ENCODE data around the gene ARHGAP26.
"Not testable (repeated sequence)": the region's sequence is repeated elsewhere in the genome, so short reads cannot be mapped to it uniquely, and the experiment has no call there.

The ARHGAP26 gene

DNA sequence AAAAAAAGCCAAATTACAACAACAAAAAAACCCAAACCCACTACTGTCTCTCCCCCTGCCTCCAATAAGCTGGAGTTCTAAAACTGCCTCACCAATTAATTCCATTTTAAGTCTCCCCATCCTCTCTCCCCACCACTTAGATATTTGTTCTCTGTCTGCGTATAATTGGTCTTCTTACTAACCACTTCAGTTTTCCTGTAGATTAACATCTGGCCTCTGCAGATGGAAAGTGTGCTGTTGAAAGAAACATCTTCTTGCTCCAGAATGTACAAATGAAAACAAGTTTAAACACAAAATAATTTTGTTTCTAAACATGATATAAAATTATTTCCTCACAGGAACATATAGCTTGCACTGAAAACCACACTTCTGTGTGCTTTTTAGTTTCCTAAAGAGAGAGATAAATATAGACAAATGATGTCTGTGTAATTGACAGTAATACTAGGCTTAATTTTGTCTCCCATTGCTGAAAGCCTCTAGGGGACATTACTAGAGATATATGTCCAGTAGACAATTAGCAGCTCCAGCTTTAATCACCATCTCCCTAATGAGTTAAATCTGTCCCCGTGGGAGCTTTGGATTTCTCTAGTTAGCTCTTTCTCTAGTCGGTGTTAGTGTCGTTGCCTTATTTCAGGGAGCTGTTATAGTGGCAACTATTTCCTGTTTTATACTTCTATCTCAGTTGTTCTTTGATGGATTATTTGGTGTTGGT is 164.0 kb downstream of the ARHGAP26 start:
- DNase-seq (ENCODE audit: low spot score): no peak

DNA sequence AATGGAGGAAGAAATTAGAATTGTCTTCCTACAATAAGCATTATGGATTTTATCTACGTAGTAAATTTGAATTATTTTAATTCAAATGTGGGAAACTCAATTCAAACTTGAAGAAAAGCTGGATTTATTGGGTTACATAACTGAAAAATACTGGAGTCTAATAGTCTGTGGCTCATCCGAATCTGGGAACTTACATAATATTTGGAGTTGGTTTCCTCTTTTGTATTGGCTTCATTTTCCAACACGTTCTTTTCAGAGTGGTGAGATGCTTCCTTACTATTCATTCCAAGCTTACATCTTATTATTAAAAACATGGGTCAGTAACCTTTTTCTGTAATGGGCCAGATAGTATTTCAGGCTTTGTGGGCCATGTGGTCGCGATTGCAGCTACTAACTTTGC is 164.8 kb downstream of the ARHGAP26 start:
- no peak for DNase-seq (ENCODE audit: low spot score)

DNA sequence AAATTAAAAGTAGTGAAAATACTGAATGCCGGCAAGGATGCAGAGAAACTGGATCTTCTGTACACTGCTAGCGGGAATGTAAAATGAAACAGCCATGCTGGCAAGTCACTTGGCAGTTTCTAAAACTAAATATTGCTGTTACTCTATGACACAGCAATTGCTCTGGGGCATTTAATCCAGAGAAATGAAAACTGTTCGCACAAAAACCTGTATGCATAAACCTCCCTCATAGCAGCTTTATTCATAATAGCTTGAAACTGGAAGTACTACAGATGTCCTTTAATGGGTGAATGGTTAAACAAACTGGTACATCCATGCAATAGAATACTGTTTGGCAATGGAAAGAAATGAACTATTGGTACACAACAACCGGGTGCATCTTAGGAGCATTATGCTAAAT is 167.2 kb downstream of the ARHGAP26 start:
- DNase-seq (ENCODE audit: low spot score): no peak

DNA sequence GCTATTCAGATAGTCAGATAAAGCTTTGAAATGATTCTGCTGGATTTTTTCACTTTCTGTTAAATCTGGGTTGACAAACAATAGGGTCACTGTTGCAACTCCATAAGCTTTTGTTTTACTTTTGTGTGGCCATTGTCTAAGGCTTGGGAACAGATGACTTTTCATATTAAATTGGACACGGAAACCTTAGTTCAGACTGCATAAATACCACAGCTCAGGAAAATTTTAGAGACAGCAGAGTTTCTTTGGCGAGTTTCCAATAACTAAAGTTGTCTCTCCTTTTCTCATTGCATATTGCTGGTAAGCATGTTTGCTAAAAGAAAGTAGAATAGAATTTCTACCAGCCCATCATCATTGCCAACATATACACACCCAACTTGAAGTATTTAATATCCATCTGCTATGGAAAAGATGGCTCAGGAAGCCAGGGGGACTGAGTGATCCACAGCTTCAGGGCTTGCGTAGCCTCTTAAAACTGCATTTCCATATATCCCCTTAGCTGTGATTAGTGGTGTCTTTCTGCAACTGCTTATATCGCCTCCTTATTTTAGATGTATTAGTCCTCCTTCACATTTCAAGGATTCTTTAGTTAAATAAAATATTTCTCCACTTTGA is 168.2 kb downstream of the ARHGAP26 start:
- DNase-seq (ENCODE audit: low spot score): no peak

DNA sequence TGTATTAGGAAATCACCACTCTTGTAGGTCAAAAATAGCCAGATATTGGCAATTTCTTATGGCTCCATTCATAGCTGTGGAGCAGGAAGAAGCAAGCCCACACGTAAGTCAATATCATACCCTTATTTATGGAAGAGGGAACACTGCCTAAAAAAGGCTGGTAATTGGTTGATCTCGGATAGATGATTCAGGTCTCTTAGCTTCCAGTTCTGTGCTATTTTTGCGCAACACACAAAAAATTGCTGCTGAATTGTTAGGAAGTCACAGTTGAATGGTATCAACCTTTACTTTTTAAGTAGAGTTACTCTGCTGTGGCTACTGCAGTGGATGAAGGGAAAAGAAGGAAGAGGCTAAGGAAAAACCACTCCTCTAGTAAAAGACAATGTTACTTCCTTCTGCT is 168.8 kb downstream of the ARHGAP26 start:
- no peak for DNase-seq (ENCODE audit: low spot score)

DNA sequence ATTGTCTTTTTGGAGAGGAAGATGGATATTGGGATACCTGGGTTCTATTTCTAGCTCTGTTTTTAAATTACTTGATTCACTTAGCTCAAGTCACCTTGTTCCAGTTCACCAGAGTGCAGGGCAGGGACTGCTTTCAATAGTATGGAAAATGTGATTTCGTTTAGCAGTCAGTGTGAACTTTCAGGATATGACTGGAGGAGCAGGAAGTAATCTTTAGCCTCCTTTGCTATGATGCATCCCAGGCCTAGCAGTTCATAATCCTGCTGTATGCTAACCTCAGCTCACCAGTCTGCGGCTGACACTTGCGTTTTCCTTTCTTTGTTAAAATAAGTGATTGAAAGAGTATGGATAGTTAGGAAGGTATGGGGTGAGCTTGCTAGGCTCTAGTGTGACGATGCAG is 169.7 kb downstream of the ARHGAP26 start:
- no peak for DNase-seq (ENCODE audit: low spot score)

DNA sequence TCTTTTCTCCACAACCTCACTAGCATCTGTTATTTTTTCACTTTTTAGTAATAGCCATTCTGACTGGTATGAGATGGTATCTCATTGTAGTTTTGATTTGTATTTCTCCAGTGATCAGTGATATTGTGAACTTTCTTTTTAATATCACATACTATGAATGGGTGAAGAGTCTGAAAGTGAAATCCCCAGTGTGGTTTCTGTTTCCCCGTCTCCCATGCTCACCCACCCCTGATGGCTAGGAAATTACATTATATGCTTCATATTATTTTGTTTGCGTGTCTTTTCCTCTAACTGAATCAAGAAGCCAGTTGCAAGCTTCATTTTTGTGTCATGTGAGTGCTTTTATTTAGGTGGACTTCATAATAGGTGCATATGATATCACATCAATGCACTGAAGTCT is 171.1 kb downstream of the ARHGAP26 start:
- no peak for DNase-seq (ENCODE audit: low spot score)

DNA sequence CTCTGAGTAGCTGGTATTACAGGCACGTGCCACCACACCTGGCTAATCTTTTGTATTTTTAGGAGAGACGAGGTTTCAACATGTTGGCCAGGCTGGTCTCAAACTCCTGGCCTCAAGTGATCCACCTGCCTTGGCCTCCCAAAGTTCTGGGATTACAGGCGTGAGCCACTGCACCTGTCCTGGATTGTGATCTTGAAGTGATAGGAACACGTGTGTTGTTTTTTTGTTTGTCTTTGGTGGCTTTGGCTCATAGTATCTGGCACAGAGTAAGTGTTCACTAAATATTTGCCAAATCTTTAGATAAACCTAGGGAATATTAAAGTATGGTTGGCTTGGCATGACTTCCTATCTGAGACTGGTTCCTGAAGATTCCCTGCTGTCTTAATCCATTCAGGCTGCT is 172.7 kb downstream of the ARHGAP26 start:
- no peak for DNase-seq (ENCODE audit: low spot score)

DNA sequence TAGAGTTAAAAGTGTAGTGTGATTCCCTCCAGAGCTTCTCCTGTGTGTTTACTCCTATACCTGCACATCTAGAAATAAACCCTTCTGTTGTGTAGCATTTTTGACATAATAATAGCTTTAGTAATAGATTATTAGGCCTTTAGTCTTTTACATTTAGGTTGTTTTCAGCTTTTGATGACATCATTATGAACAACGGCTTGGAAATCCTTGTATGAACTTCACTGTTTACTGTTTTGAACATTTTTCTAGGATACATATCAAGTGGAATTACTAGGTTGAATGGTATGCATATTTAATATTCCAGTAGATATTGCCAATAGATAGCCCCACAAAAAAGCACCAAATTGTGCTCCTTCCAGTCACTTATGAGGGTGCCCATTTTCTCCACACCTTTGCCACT is 174.0 kb downstream of the ARHGAP26 start:
- DNase-seq (ENCODE audit: low spot score): no peak

DNA sequence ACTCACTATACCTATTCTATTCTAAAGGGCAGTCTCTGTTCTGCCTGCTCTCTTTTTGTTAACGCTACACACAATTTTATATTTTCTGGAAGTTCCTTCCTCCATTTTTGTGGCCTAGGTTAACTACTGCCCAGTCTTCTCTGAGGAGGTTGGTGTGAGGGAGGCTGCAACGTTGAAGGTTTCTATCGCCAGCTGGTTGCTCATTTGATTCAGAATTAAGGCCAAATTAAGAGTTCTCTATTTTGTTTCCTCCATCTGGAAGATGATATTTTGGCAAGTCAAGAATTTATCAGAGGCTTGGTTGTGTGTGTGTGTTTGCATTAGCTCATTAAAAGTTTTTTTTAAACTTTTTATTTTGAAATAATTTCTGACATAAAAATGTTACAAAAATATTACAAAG is 175.1 kb downstream of the ARHGAP26 start:
- no peak for DNase-seq (ENCODE audit: low spot score)

DNA sequence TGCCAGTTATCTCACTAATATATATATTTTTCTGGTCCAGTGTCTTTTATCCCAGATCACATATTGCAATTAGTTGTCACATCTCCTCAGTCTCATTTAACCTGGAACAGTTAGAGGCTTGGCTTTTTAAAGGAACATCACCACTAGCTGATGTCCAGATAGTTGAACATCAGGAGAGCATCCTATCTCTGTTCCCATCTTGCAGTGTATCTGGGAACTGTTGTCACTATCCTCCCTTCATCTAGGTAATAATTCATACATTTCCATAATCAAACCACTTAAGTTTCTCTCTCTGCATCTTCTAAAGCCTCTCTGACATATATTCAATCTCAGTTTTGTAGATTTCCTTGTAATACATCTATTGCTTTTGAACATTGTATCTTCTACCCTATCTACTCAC is 175.7 kb downstream of the ARHGAP26 start:
- no peak for DNase-seq (ENCODE audit: low spot score)

DNA sequence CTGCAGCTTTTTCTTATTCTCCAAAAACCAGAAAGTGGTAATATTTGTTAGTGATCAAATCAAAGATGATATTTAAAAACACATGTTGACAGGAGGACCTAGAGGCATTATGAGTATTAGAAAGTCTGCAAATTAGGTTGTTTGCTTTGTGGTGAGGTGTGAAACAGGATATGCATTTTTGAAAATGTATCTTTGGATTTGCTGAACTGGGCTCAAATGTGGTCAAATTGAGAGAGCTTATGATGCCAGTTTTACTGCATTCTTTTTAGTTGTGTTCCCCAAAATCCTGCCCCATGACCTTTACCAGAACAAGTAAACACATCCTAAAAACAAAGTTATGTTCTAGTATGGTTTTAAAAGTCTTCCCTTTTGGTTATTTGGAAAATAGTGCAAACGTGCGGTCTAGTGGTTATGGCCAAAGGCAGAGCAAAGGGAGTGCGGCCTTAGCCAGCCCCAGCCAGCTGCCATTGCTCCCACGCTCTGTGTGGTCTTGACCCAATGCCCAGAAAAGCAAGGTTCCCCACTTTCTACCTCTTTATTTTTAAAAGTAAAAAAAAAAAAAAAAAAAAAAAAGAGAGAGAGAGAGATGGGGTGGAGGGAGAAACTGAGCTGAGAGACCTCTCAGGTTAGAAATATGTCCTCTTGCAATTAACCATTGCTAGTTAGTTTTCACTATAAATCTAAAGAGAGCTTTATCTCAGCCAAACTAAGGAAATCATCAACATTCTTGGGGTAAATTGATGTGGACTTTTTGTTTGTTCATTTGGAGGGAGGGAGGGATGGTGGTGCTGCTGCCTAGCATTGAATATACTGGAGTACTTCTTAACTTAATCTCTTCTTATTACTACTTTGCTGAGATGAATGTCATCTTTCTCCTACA is 176.6 kb downstream of the ARHGAP26 start:
- DNase-seq (ENCODE audit: low spot score): no peak

DNA sequence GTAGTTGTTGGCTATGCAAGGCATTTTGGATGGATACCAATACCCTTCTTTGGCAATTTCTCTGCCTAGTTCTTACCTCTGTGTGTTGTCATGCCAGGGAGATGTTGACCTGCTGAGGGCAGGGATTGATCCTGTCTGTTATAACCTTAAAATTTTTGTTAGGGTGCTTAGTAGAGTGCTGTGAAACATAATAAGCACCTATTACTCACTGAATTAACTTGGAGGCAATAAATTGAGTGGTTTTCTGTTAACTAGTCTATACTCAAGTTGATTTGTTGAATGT is 177.2 kb downstream of the ARHGAP26 start:
- DNase-seq (ENCODE audit: low spot score): no peak

DNA sequence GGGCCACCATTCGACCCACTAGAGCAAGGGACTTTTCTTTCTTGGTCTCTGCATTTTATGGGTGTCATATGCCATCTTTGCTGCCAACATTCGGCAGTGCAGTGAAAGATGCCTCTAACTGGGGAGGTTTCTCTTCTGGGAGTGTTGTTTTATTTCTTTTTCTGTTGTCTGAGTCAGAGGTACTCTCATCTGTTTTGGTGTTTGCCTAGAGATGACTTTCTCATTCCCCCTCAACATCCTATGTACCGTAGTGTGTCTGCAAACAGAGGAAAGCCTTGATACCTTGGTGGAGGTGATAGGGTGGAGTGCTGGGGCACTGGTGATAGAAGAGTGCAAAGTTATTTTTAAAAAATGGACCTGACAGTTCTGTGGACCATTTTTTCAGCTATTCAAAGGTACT is 182.1 kb downstream of the ARHGAP26 start:
- DNase-seq (ENCODE audit: low spot score): no peak

DNA sequence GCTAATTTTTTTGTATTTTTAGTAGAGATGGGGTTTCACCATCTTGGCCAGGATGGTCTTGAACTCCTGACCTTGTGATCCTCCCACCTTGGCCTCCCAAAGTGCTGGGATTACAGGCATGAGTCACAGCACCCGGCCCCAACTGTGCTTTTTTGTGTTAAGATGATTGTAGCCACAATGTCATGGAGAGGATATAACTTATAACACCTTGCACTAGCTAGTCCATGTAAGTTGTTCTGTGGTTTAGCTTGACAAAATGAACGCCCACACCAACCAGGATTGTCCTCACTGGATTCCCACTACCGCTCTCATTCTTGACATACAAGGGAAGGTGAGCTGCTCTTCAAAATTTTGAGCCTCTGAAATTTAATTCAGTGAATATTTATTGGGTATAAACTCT is 182.7 kb downstream of the ARHGAP26 start:
- not testable (repeated sequence) for DNase-seq (ENCODE audit: low spot score)

DNA sequence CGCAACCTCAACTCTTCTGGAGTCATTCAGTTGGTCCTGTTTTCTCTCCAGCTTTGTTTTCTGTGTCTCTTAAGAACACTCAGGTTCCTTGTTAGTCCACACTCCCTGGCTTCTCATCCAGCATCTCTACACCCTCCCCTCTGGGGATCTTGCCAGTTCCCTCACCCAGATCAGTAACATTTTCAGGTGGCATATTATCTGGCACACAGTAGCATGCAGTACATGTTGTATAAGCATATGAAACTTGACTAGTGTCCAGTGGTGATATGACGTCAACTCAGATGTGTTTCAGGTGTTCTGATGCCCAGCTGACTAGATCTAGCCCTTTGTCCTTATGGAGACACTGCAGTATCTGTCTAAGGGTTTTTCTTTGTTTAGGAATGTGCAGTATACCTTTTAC is 184.3 kb downstream of the ARHGAP26 start:
- no peak for DNase-seq (ENCODE audit: low spot score)

DNA sequence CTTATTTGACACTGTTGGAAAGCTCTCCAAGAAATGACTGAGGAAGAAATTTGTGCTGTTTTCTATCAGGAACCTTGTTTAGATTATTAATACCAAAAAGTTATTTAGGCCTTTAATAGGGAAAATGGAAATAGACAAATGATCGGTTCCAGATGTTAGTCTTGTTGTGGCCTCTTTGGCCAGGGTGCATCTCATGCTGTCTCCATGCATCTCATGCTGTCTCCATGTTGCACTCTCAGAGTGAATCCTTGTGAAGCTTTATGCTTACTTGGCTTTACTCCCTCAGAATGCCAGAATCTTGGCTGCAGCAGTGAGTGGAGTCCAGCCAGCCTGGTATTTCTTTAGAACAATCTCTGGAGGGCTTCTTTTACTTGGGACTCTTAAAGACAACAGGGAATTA is 185.5 kb downstream of the ARHGAP26 start:
- DNase-seq (ENCODE audit: low spot score): no peak

DNA sequence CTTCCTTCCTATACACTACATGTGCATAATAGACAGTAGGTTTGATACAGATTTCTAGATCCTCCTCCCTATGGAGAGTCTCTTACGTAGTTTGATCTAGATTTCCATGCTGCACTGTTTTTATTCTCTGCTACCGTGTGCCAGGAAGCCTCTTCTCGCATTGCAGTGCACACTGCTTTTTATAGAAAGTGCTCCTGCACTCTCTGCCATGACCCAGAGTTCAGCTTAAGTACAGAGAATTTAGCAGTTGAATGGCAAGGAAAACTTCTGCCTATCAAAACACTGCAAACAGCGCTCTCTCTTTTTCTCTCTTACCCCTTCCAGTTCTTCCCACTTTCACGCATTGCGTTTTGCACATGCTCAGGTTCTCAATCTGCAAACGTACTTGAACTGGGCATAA is 187.4 kb downstream of the ARHGAP26 start:
- no peak for DNase-seq (ENCODE audit: low spot score)

DNA sequence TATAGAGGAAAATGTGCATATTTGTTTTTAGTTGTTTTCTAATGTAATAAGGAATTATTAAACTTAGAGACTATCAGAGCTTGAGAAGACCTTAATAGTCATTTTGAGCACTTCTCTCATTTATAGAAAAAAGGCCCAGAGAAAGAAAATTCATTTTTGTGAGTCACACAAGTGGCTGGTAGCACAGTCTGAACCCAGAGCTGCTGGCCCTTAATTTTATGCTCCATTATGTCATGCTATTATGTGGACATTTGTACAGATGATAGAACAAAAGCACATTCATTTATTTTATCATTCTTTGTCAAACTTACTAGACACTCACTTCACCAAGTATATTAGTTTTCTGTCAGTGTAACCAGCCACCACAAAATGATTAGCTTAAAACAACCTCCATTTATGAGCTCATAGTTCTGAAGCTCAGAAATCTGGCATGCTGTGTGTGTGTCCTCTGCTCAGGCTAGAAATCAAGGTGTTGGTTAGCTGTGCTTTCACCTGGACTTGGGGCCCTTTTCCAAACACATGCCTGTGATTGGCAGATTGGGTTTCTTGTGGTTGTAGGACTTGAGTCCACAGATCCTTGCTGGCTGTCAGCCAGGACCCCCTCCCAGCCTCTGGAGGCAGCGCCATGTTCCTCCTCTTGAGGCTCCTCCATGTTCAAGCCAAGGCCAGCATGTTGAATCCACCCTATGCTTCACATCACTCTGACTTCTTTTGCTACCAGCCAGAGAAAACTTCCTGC is 188.9 kb downstream of the ARHGAP26 start:
- DNase-seq (ENCODE audit: low spot score): no peak

DNA sequence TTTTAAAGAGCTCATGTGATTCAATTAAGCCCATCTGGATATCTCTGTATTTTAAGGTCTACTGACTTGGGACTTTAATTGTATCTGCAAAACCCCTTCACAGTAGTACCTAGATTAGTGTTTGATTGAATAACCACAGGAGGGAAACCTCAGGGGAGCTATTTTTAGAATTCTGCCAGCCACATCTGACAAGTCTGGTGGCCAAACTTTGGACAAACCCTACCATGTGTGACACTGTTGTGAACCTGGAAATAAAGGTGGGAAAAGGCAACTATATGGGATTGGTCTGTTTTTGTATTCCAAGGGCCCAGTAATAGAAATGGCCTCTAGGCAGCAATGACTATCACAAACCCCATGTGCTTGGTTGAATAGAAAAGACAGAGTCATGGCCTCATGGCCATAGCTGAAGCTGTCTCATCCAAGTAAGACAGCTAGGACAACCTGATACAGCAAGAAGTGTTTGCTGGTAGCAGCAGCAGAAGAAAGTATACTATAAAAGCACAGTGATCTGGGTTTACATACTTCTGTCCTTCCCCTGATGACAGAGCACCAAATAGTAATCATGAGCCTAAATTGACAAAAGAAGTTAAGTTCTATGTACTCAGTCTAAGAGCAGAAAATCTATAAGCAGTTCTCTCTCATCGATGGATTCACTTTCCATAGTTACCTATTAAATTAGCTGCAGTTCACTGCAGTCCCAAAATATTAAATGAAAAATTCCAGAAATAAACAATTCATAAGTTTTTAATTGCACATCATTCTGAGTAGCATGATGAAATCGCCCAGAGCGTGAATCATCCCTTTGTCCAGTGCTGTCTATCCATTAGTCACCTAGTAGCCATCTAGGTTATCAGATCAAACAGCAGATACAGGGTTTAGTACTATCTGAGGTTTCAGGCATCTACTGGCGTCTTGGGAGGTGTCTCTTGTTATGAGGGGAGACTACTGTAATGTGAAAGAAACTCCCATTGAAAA is 189.8 kb downstream of the ARHGAP26 start:
- no peak for DNase-seq (ENCODE audit: low spot score)

DNA sequence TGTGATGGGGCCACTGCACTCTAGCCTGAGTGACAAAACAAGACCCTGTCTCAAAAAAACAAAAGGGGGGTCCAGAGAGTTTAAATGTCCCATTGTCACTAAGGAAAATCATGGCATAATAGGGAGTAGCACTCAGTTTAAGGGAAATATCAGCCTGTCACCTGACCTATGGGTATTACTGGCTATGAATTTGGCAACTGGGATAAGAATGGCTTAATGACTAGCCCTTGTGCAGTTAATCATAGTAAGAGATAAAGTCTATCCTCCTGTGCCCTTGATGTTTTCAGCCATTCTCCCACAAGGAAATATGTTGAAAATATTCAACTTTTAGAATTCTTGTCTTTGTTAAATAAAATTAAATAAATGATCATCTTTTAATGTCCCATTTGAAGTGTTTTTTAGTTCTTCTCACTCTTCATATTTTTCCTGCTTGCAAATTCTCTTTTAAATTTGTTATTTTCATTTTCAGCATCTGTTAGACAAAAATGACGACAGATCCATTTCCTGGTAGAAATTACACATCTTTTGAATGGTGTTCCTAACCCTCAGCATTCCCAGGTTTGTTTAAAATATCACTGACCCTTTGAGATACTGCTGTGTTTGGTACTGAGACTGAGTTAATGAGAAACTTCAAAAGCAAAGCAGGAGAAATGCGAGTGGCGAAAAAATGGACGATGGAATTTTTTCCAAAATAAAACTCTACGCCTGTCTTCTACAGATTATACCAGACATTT is 191.4 kb downstream of the ARHGAP26 start:
- no peak for DNase-seq (ENCODE audit: low spot score)
